Stimulated activated CD4-positive, alpha-beta T cell treated with anti-CD3 and anti-CD28 coated beads, Interleukin-15, amount 100 ng/mL, for 48 hours (primary cell): ENCODE results near the gene CCL5.

Experiments used
- DNase-seq, 2 donors: peaks; one replicate each; pipeline ENCODE4 v3.0.0-alpha.2; 2020; ENCODE audit warnings: low read depth in 2 of 2

CCL5 gene

GRCh38 chr17:35879773-35880654 is at the start of gene CCL5:
Gene CCL5, minus strand, starts transcription at chr17:35880360.
- no peak for DNase-seq

GRCh38 chr17:35927714-35928113 is 47.6 kb upstream of the CCL5 start:
- no peak for DNase-seq

- DNase-seq: no peak
Measured at GRCh38 chr17:35923609-35924114, 43.5 kb upstream of the CCL5 start.

GRCh38 chr17:35920229-35920628 is 40.1 kb upstream of the CCL5 start:
- DNase-seq: no peak

- DNase-seq: no peak
Measured at GRCh38 chr17:35918665-35919064, 38.5 kb upstream of the CCL5 start.

- no peak for DNase-seq
Measured at GRCh38 chr17:35917519-35918213, 37.5 kb upstream of the CCL5 start.

GRCh38 chr17:35915153-35915964 is 35.2 kb upstream of the CCL5 start:
- no peak for DNase-seq

- DNase-seq: no peak
Measured at GRCh38 chr17:35914354-35914753, 34.2 kb upstream of the CCL5 start.

- DNase-seq: no peak
Measured at GRCh38 chr17:35913609-35914008, 33.4 kb upstream of the CCL5 start.

GRCh38 chr17:35912942-35913341 is 32.8 kb upstream of the CCL5 start:
- no peak for DNase-seq

GRCh38 chr17:35912339-35912912 is 32.3 kb upstream of the CCL5 start:
- DNase-seq: no peak

GRCh38 chr17:35909408-35909807 is 29.2 kb upstream of the CCL5 start:
- no peak for DNase-seq

- no peak for DNase-seq
Measured at GRCh38 chr17:35907691-35908090, 27.5 kb upstream of the CCL5 start.

- no peak for DNase-seq
Measured at GRCh38 chr17:35906926-35907637, 26.9 kb upstream of the CCL5 start.

GRCh38 chr17:35906191-35906925 is 26.2 kb upstream of the CCL5 start:
- DNase-seq: no peak

GRCh38 chr17:35903451-35903850 is 23.3 kb upstream of the CCL5 start:
- DNase-seq: no peak

- no peak for DNase-seq
Measured at GRCh38 chr17:35901631-35902175, 21.5 kb upstream of the CCL5 start.

- DNase-seq: no peak
Measured at GRCh38 chr17:35900708-35901480, 20.7 kb upstream of the CCL5 start.

GRCh38 chr17:35900280-35900679 is 20.1 kb upstream of the CCL5 start:
- DNase-seq: no peak
